ENCODE measurements around the gene EBLN1. TPM values are rescaled to one million over a fixed set of nuclear protein-coding genes. Genes with fewer than 3 reads are reported as not detected.
A peak's percentile ranks its signal among the peaks of the same experiment; 100 is the strongest.

Gene EBLN1
- total RNA-seq, 1 experiment from 2014 or later, result not detected

- Histone ChIP-seq H3K79me2 (ENCODE audit: insufficient read depth, low read length) (no peaks in the 10 kb centered on the region), H4K20me1 (ENCODE audit: control insufficient read depth, insufficient read depth, insufficient read length) (no peaks in the 10 kb centered on the region), H3K27me3 (ENCODE audit: insufficient read depth, low read length) (no peaks in the 10 kb centered on the region), H3K56ac (ENCODE audit: insufficient read length, low read depth, low read length) (no peak overlapping the region), H3K9ac (ENCODE audit: extremely low read depth, insufficient read length, low read length) (peak overlapping the region; percentile 80), H2BK120ac (ENCODE audit: low read depth, low read length, poor library complexity, severe bottlenecking) (no peak overlapping the region), H2BK12ac (ENCODE audit: insufficient read length, low read depth, low read length) (no peak overlapping the region), H3K14ac (ENCODE audit: insufficient read depth, low read length) (peak overlapping the region; percentile 95; the same call in 1 of the 2 replicates), H3K27ac (ENCODE audit: insufficient read length, low read depth, low read length) (no peak overlapping the region), H4K5ac (ENCODE audit: insufficient read length, low read depth, low read length) (no peak overlapping the region), H4K8ac (replicated peaks; ENCODE audit: insufficient read length, low read depth, low read length) (no peak overlapping the region), H2AFZ (ENCODE audit: low read length) (peak overlapping the region; percentile 79), H3K4me1 (ENCODE audit: insufficient read depth, low read length) (no peaks in the 10 kb centered on the region), H3K79me1 (ENCODE audit: insufficient read depth, low read depth, low read length, poor library complexity, severe bottlenecking) (no peaks in the 10 kb centered on the region), H2BK5ac (ENCODE audit: insufficient read length, low read length) (no peak overlapping the region), H3K4ac (ENCODE audit: low read depth, low read length) (no peak overlapping the region), H3K4me2 (ENCODE audit: insufficient read depth, insufficient read length, low read length) (peak overlapping the region; percentile 68), H3K23me2 (ENCODE audit: insufficient read length, low read depth, low read length, poor library complexity, severe bottlenecking) (no peaks in the 10 kb centered on the region), H2BK15ac (ENCODE audit: low read depth, low read length) (no peak overlapping the region), H2AK5ac (ENCODE audit: insufficient read length, low read length) (no peak overlapping the region), H3K18ac (ENCODE audit: insufficient read length, low read depth, low read length) (peak overlapping the region; percentile 92), H2BK20ac (ENCODE audit: low read depth, low read length, poor library complexity, severe bottlenecking) (no peak overlapping the region), H3K23ac (ENCODE audit: insufficient read length, low read depth, low read length) (no peak overlapping the region), H3T11ph (ENCODE audit: low read length) (no peak overlapping the region), H4K91ac (ENCODE audit: insufficient read length, low read depth, low read length) (no peak overlapping the region), H3K9me3 (ENCODE audit: control insufficient read depth, low read depth, low read length) (no peaks in the 10 kb centered on the region)
- peak overlapping the region; percentile 81 to 91 for H3K4me3 Mint-ChIP-seq
- TF ChIP-seq CTCF (conservative IDR thresholded peaks at IDR 0.05), result no peak
- H3K9me3 Mint-ChIP-seq, result peaks cover 0 to 4% of the 10 kb centered on the region in 2 experiments; a peak in 1 of 5 replicates
- no CpG with 5 or more reads among the region's 65 CpGs for WGBS (ENCODE audit: extremely low coverage, insufficient read length, low lambda C conversion rate)
- peak; percentile 88 for DNase-seq
- H3K36me3 Mint-ChIP-seq (ENCODE audit: insufficient read depth in 1 of 3, low read depth in 3 of 3), result peaks cover 0 to 3% (median 0%) of the 10 kb centered on the region in 3 experiments; a peak in 1 of 7 replicates
- peaks cover 16% of the 10 kb centered on the region for H3K27me3 Mint-ChIP-seq (ENCODE audit: low read depth)
- peak overlapping the region; percentile 75 to 82 (median 81); a peak in 3 of 7 replicates for H3K27ac Mint-ChIP-seq
- H3K4me1 Mint-ChIP-seq, result peaks cover 5 to 8% of the 10 kb centered on the region in 2 experiments; a peak in 2 of 4 replicates
Observed at GRCh38 chr10:22228943-22229801, 11.4 kb upstream of the EBLN1 start.

Data from H9 (cell line).